Neural progenitor cell (in vitro differentiated cells): ENCODE data around the gene ZG16. TPM values are rescaled to one million over a fixed set of nuclear protein-coding genes. Genes with fewer than 3 reads are reported as not detected.

ENCODE experiments used
- DNase-seq: peaks from one replicate; pipeline ENCODE4 v3.0.0-alpha.2; 2016; ENCODE audit warnings: low spot score
- H2AFZ ChIP-seq: fragments of 200-600 bp; sonication (generic); replicated peaks from 2 replicates; pipeline ENCODE4 v1.6.1; 2016; ENCODE audit warnings: antibody characterized with exemption
- H3F3A ChIP-seq: fragments of 200-600 bp; sonication (generic); 2 replicates; pipeline ENCODE4 v1.6.1; 2016; ENCODE audit warnings: antibody characterized with exemption, low read depth
- H3K27ac ChIP-seq: fragments of 200-600 bp; sonication (generic); 2 replicates; pipeline ENCODE4 v1.5.1; 2016; ENCODE audit warnings: mild to moderate bottlenecking
- H3K27me3 ChIP-seq: fragments of 200-600 bp; sonication (generic); 2 replicates; pipeline ENCODE4 v1.6.1; 2016; ENCODE audit warnings: mild to moderate bottlenecking, moderate library complexity
- H3K36me3 ChIP-seq: fragments of 200-600 bp; sonication (generic); 2 replicates; pipeline ENCODE4 v1.5.1; 2016
- H3K4me1 ChIP-seq: fragments of 200-600 bp; sonication (generic); 2 replicates; pipeline ENCODE4 v1.6.1; 2016; ENCODE audit warnings: mixed run types
- H3K4me2 ChIP-seq: fragments of 200-600 bp; sonication (generic); 2 replicates; pipeline ENCODE4 v1.6.1; 2016
- H3K4me3 ChIP-seq: fragments of 200-600 bp; sonication (generic); 2 replicates; pipeline ENCODE4 v1.5.1; 2016
- H3K79me2 ChIP-seq: fragments of 200-600 bp; sonication (generic); 2 replicates; pipeline ENCODE4 v1.6.1; 2016; ENCODE audit warnings: low read depth
- H3K9ac ChIP-seq: fragments of 200-600 bp; sonication (generic); 2 replicates; pipeline ENCODE4 v1.6.1; 2016
- H3K9me3 ChIP-seq: fragments of 200-600 bp; sonication (generic); 2 replicates; pipeline ENCODE4 v1.5.1; 2016; ENCODE audit warnings: low read depth
- H4K20me1 ChIP-seq: fragments of 200-600 bp; sonication (generic); 2 replicates; pipeline ENCODE4 v1.6.1; 2016; ENCODE audit warnings: low read depth
- H3K27ac Mint-ChIP-seq: 3 replicates; pipeline ENCODE4 v1.8.0; 2021; ENCODE audit warnings: mixed read lengths
- H3K27me3 Mint-ChIP-seq: 2 replicates; pipeline ENCODE4 v1.8.0; 2022; ENCODE audit warnings: low read depth, mild to moderate bottlenecking, inconsistent platforms, moderate library complexity, mixed read lengths; ENCODE audit not compliant: insufficient read depth
- H3K36me3 Mint-ChIP-seq: 3 replicates; pipeline ENCODE4 v1.8.0; 2021; ENCODE audit warnings: mixed read lengths
- H3K4me1 Mint-ChIP-seq: 3 replicates; pipeline ENCODE4 v1.8.0; 2021; ENCODE audit warnings: mixed read lengths
- H3K4me3 Mint-ChIP-seq: 3 replicates; pipeline ENCODE4 v1.8.0; 2021; ENCODE audit warnings: mild to moderate bottlenecking, moderate library complexity, mixed read lengths
- H3K9me3 Mint-ChIP-seq: 3 replicates; pipeline ENCODE4 v1.8.0; 2020; ENCODE audit warnings: mixed read lengths
- CTCF ChIP-seq: fragments of 200-600 bp; sonication (generic); IDR thresholded peaks from 2 replicates; pipeline ENCODE4 v1.5.1; 2017; ENCODE audit warnings: antibody characterized with exemption, mild to moderate bottlenecking
- EZH2 ChIP-seq: fragments of 200-600 bp; sonication (generic); IDR thresholded peaks from 2 replicates; pipeline ENCODE4 v1.6.1; 2017; ENCODE audit warnings: antibody characterized with exemption, mild to moderate bottlenecking, moderate library complexity
- EZH2phosphoT487 ChIP-seq: fragments of 200-600 bp; sonication (generic); IDR thresholded peaks from 2 replicates; pipeline ENCODE4 v1.6.1; 2017; ENCODE audit warnings: antibody characterized with exemption
- total RNA-seq: library from RNA; depleted of rRNA; stranded (reverse); fragments of >200 nt; gene quantifications from 2 replicates; pipeline ENCODE4 v1.2.3, GENCODE V29; 2015; ENCODE audit warnings: low replicate concordance

Gene ZG16
- total RNA-seq, 1 donor from 2014 or later, result not detected

- no peak overlapping the region for H3K9ac ChIP-seq
- peaks cover 6% of the 10 kb centered on the region for H3K27me3 Mint-ChIP-seq
- peaks cover 14% of the 10 kb centered on the region for H3K36me3 Mint-ChIP-seq
- H3K4me2 ChIP-seq, result no peak overlapping the region
- no peak overlapping the region for H2AFZ ChIP-seq
- H3K4me1 Mint-ChIP-seq, result peaks cover 52% of the 10 kb centered on the region
- H3F3A ChIP-seq, result peaks cover 56% of the 10 kb centered on the region
- peak overlapping the region; percentile 46 for H3K4me3 Mint-ChIP-seq
- no peaks in the 10 kb centered on the region for H3K36me3 ChIP-seq
- H3K4me1 ChIP-seq, result peaks cover 13% of the 10 kb centered on the region
- H3K27ac ChIP-seq, result no peak overlapping the region
- TF ChIP-seq EZH2phosphoT487, result no peak
- peak; percentile 4 for TF ChIP-seq CTCF
- no peak for TF ChIP-seq EZH2
- H3K4me3 ChIP-seq, result no peak overlapping the region
- H3K79me2 ChIP-seq, result peaks cover 41% of the 10 kb centered on the region
- DNase-seq, result no peak
- no peaks in the 10 kb centered on the region for H3K27me3 ChIP-seq
- no peaks in the 10 kb centered on the region for H3K9me3 ChIP-seq
- no peak overlapping the region for H3K27ac Mint-ChIP-seq
- H3K9me3 Mint-ChIP-seq, result no peaks in the 10 kb centered on the region
- H4K20me1 ChIP-seq, result peaks cover 43% of the 10 kb centered on the region
Observed at GRCh38 chr16:29819506-29819905, 41.5 kb downstream of the ZG16 start.

- Mint-ChIP-seq H3K27ac (peak within 1 kb of the TSS; percentile 57), H3K4me1 (peaks cover 47% of the 10 kb centered on the region), H3K27me3 (peaks cover 10% of the 10 kb centered on the region), H3K9me3 (no peaks in the 10 kb centered on the region), H3K4me3 (peak within 1 kb of the TSS; percentile 46), H3K36me3 (peaks cover 14% of the 10 kb centered on the region)
- H3K4me2 ChIP-seq, result no peak within 1 kb of the TSS
- no peaks in the 10 kb centered on the region for H3K27me3 ChIP-seq
- TF ChIP-seq CTCF (no peak), EZH2 (no peak), EZH2phosphoT487 (no peak)
- no peak within 1 kb of the TSS for H3K9ac ChIP-seq
- no peaks in the 10 kb centered on the region for H3K36me3 ChIP-seq
- no peaks in the 10 kb centered on the region for H3K9me3 ChIP-seq
- peaks cover 54% of the 10 kb centered on the region for H3F3A ChIP-seq
- H2AFZ ChIP-seq, result no peak within 1 kb of the TSS
- no peak within 1 kb of the TSS for H3K4me3 ChIP-seq
- peaks cover 37% of the 10 kb centered on the region for H4K20me1 ChIP-seq
- DNase-seq, result no peak
- H3K27ac ChIP-seq, result peak within 1 kb of the TSS; percentile 66
- H3K79me2 ChIP-seq, result peaks cover 33% of the 10 kb centered on the region
- peaks cover 13% of the 10 kb centered on the region for H3K4me1 ChIP-seq
Observed at GRCh38 chr16:29820271-29820701, 42.2 kb downstream of the ZG16 start, which contains the start of gene MVP. Gene MVP (plus strand): TSS chr16:29820462. CDS start chr16:29830550, 10,088 bp downstream.

GRCh38 chr16:29820730-29821642 lies 42.9 kb downstream of the ZG16 start:
- no peak for DNase-seq
- H3K27me3 Mint-ChIP-seq, result peaks cover 13% of the 10 kb centered on the region
- H3K36me3 Mint-ChIP-seq, result peaks cover 14% of the 10 kb centered on the region
- TF ChIP-seq EZH2phosphoT487 (no peak), EZH2 (no peak), CTCF (no peak)
- H3K4me2 ChIP-seq, result no peak overlapping the region
- no peak overlapping the region for H3K4me3 Mint-ChIP-seq
- H4K20me1 ChIP-seq, result peaks cover 36% of the 10 kb centered on the region
- no peaks in the 10 kb centered on the region for H3K9me3 Mint-ChIP-seq
- peaks cover 18% of the 10 kb centered on the region for H3K4me1 ChIP-seq
- H3K9me3 ChIP-seq, result no peaks in the 10 kb centered on the region
- no peak overlapping the region for H3K4me3 ChIP-seq
- peaks cover 54% of the 10 kb centered on the region for H3F3A ChIP-seq
- no peak overlapping the region for H3K9ac ChIP-seq
- H3K27me3 ChIP-seq, result no peaks in the 10 kb centered on the region
- no peak overlapping the region for H2AFZ ChIP-seq
- H3K4me1 Mint-ChIP-seq, result peaks cover 43% of the 10 kb centered on the region
- H3K27ac Mint-ChIP-seq, result peak overlapping the region; percentile 57
- peak overlapping the region; percentile 66 for H3K27ac ChIP-seq
- peaks cover 31% of the 10 kb centered on the region for H3K79me2 ChIP-seq
- no peaks in the 10 kb centered on the region for H3K36me3 ChIP-seq
